ENCODE measurements around the gene PLXNA4. TPM values are rescaled to one million over a fixed set of nuclear protein-coding genes. Genes with fewer than 3 reads are reported as not detected.

The PLXNA4 gene
- polyA plus RNA-seq, 2 of the 4 experiments (the other 2 are of a cell fraction) = 0.12 to 0.34 TPM

DNA sequence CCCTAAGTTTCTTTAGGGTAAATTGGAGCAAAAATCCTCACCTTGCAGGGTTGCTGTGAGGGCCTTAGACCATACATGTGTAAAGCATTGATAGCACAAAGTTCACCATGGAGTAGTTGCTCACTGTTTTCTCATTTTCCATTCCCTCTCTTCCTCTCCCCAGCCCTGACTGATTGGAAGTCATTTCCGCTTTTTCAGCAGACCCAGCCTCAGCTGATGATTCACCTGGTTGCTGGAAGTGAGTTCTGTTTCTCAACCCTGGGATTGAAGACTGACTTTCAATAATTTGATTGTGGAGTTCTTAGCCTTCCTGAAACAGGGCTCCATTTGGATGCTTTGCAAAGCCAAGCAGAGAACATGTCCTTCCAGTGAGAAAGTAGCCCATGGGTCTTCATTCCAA, 107.0 kb downstream of the PLXNA4 start (continued):
- TF ChIP-seq, protein P1, sequence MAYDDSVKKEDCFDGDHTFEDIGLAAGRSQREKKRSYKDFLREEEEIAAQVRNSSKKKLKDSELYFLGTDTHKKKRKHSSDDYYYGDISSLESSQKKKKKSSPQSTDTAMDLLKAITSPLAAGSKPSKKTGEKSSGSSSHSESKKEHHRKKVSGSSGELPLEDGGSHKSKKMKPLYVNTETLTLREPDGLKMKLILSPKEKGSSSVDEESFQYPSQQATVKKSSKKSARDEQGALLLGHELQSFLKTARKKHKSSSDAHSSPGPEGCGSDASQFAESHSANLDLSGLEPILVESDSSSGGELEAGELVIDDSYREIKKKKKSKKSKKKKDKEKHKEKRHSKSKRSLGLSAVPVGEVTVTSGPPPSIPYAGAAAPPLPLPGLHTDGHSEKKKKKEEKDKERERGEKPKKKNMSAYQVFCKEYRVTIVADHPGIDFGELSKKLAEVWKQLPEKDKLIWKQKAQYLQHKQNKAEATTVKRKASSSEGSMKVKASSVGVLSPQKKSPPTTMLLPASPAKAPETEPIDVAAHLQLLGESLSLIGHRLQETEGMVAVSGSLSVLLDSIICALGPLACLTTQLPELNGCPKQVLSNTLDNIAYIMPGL (CRISPR knock-in tag; IDR thresholded peaks at IDR 0.05; ENCODE audit: borderline replicate concordance) = no peak
- TF ChIP-seq RCOR1 (IDR thresholded peaks at IDR 0.05; ENCODE audit: low read depth, low read length) (no peak), HOXB5 (CRISPR knock-in tag; IDR thresholded peaks at IDR 0.05) (no peak)
- TF ChIP-seq, protein P2, sequence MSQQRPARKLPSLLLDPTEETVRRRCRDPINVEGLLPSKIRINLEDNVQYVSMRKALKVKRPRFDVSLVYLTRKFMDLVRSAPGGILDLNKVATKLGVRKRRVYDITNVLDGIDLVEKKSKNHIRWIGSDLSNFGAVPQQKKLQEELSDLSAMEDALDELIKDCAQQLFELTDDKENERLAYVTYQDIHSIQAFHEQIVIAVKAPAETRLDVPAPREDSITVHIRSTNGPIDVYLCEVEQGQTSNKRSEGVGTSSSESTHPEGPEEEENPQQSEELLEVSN (IDR thresholded peaks at IDR 0.05; ENCODE audit: borderline replicate concordance, low read depth) = no peak

DNA sequence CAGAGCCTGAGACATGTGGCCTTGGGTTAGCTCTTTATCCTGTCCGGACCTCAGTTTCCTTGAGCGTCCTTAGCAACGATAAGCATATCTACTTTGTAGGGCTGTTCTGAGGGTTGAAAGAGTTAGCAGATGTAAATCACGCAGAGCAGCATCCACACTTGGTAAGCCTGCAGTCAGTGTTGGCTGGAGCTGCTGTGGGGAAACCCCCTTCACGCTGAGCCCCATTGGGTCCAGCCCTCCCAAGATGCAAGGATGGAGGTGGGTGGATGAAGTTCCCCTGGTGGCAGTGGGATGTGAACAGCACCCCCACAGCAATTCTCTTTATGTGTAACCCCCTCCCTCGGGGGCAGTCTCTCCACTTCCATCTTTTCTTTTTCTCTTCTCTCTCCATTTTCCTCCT, 109.9 kb downstream of the PLXNA4 start:
- FAIRE-seq = no peak
- TF ChIP-seq NFE2L2 (conservative IDR thresholded peaks at IDR 0.05; ENCODE audit: low read length) = no peak
- TF ChIP-seq EP300 (IDR thresholded peaks at IDR 0.05) = no peak
- no peak for TF ChIP-seq HEYL (CRISPR knock-in tag; IDR thresholded peaks at IDR 0.05)
- TF ChIP-seq ZC3H11A (IDR thresholded peaks at IDR 0.05) = no peak
- TF ChIP-seq, protein P3, sequence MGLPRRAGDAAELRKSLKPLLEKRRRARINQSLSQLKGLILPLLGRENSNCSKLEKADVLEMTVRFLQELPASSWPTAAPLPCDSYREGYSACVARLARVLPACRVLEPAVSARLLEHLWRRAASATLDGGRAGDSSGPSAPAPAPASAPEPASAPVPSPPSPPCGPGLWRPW (IDR thresholded peaks at IDR 0.05) = no peak
- TF ChIP-seq HDAC2 (IDR thresholded peaks at IDR 0.05) = no peak
- TF ChIP-seq, protein P2 (IDR thresholded peaks at IDR 0.05; ENCODE audit: borderline replicate concordance, low read depth) = no peak
- no peak for TF ChIP-seq CHD2 (IDR thresholded peaks at IDR 0.05; ENCODE audit: low read length, partially characterized antibody)
- TF ChIP-seq SMC3 (IDR thresholded peaks at IDR 0.05) = no peak
- no peak for TF ChIP-seq ZFP36 (IDR thresholded peaks at IDR 0.05; ENCODE audit: borderline replicate concordance, partially characterized antibody)
- no peak for TF ChIP-seq ZNF302 (CRISPR knock-in tag; IDR thresholded peaks at IDR 0.05)
- TF ChIP-seq, protein P4, sequence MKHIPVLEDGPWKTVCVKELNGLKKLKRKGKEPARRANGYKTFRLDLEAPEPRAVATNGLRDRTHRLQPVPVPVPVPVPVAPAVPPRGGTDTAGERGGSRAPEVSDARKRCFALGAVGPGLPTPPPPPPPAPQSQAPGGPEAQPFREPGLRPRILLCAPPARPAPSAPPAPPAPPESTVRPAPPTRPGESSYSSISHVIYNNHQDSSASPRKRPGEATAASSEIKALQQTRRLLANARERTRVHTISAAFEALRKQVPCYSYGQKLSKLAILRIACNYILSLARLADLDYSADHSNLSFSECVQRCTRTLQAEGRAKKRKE (CRISPR knock-in tag; IDR thresholded peaks at IDR 0.05; ENCODE audit: low read depth) = no peak
- no peak for TF ChIP-seq JUNB (IDR thresholded peaks at IDR 0.05)
- WGBS (ENCODE audit: missing lambda C conversion rate) = 51% methylated on average over 6 of the region's 6 CpGs
- H3K4me1 ChIP-seq = no peaks in the 10 kb centered on the region
- DNase-seq (ENCODE audit: low read depth in 1 of 2, low spot score in 1 of 2) = no peak
- ChIA-PET POLR2A (no interaction called here), CTCF (interaction anchor here (1.0 to 1.2 kb wide), 2 partner anchors 114 to 148 kb away, joined by 3 to 4 read pairs; no protein-coding TSS in a partner anchor)
- no peak overlapping the region for H3K4me2 ChIP-seq
- no peak overlapping the region for H3K27ac ChIP-seq
- no peak overlapping the region for H3K4me3 ChIP-seq
- no peak for ATAC-seq
- no peaks in the 10 kb centered on the region for H3K9me3 ChIP-seq

DNA sequence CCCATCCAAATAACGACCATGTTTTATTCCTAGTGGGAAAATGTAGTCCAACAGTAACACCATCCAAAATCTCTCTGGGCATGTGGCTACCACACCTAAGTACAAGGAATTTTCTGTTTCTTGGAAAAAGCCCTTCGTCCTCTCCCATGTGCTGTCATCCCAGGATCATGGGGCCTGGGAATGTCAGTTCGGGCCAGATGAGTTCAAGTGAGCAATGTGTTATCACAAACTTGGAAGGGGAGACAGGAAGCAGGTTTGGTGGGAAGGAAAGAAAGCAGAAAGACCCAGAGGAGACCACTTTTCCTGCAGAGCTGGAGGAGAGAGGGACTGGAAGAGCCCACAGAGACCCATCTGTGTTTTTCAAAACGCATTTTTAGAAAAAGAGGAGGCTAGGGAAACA, 110.8 kb downstream of the PLXNA4 start:
- 26% methylated on average over 4 of the region's 4 CpGs for WGBS (ENCODE audit: missing lambda C conversion rate)
- FAIRE-seq (no peak), DNase-seq (ENCODE audit: low read depth in 1 of 2, low spot score in 1 of 2) (no peak), ATAC-seq (no peak)
- Histone ChIP-seq H3K4me3 (no peak overlapping the region), H3K27ac (no peak overlapping the region), H3K4me2 (no peak overlapping the region), H3K9me3 (no peaks in the 10 kb centered on the region), H3K4me1 (no peaks in the 10 kb centered on the region)
- POLR2A ChIA-PET = no interaction called here
- no peak for TF ChIP-seq BHLHE40 (IDR thresholded peaks at IDR 0.05; ENCODE audit: low read depth, low read length)
- no peak for TF ChIP-seq JUNB (IDR thresholded peaks at IDR 0.05)
- TF ChIP-seq EHF (CRISPR knock-in tag; IDR thresholded peaks at IDR 0.05) = no peak
- TF ChIP-seq EHMT2 (IDR thresholded peaks at IDR 0.05; ENCODE audit: low read depth) = no peak
- no peak for TF ChIP-seq SMC3 (IDR thresholded peaks at IDR 0.05)
- CTCF ChIA-PET = no interaction called here

Data from A549 (cell line).